ENCODE measurements around the gene CNPY3. TPM values are rescaled to one million over a fixed set of nuclear protein-coding genes. Genes with fewer than 3 reads are reported as not detected.

Gene CNPY3
- polyA plus RNA-seq, 2 donors, result 14.2 to 15.1 TPM

GRCh38 chr6:42962502-42963178 is 33.4 kb downstream of the CNPY3 start:
- peaks cover 8 to 37% of the 10 kb centered on the region in 2 donors for H3K36me3 ChIP-seq (ENCODE audit: control insufficient read depth in 2 of 2, insufficient read depth in 2 of 2, low read length in 1 of 2)
- H3K4me1 ChIP-seq (ENCODE audit: control insufficient read depth in 2 of 2, insufficient read depth in 2 of 2, low read length in 1 of 2), result peaks cover 0 to 6% of the 10 kb centered on the region in 2 donors

GRCh38 chr6:42963179-42963854 is 34.0 kb downstream of the CNPY3 start:
- no peak overlapping the region for H3K27ac ChIP-seq (ENCODE audit: low read depth in 2 of 2, low read length in 1 of 2)
- no peak overlapping the region for H3K4me3 ChIP-seq (ENCODE audit: low read depth in 1 of 2, low read length in 2 of 2)
- no peaks in the 10 kb centered on the region for H3K27me3 ChIP-seq (ENCODE audit: control insufficient read depth in 1 of 2, insufficient read depth in 2 of 2, low read length in 2 of 2)
- no peaks in the 10 kb centered on the region for H3K9me3 ChIP-seq (ENCODE audit: control insufficient read depth in 2 of 2, insufficient read depth in 1 of 2, low read depth in 1 of 2, low read length in 1 of 2)
- H3K36me3 ChIP-seq (ENCODE audit: control insufficient read depth in 2 of 2, insufficient read depth in 2 of 2, low read length in 1 of 2), result peaks cover 8 to 40% of the 10 kb centered on the region in 2 donors
- H3K4me1 ChIP-seq (ENCODE audit: control insufficient read depth in 2 of 2, insufficient read depth in 2 of 2, low read length in 1 of 2), result peaks cover 0 to 6% of the 10 kb centered on the region in 2 donors
- 83 to 84% methylated on average over 12 of the region's 12 CpGs for WGBS, 2 donors

More at GRCh38 chr6:42962502-42963178, 33.4 kb downstream of the CNPY3 start:
- Histone ChIP-seq H3K27me3 (ENCODE audit: control insufficient read depth in 1 of 2, insufficient read depth in 2 of 2, low read length in 2 of 2) (no peaks in the 10 kb centered on the region), H3K4me3 (ENCODE audit: low read depth in 1 of 2, low read length in 2 of 2) (no peak overlapping the region), H3K9me3 (ENCODE audit: control insufficient read depth in 2 of 2, insufficient read depth in 1 of 2, low read depth in 1 of 2, low read length in 1 of 2) (no peaks in the 10 kb centered on the region), H3K27ac (ENCODE audit: low read depth in 2 of 2, low read length in 1 of 2) (no peak overlapping the region)
- WGBS, 2 donors, result 86 to 90% methylated on average over 13 of the region's 13 CpGs

- H3K9me3 ChIP-seq (ENCODE audit: control insufficient read depth in 2 of 2, insufficient read depth in 1 of 2, low read depth in 1 of 2, low read length in 1 of 2), result no peaks in the 10 kb centered on the region
- no peaks in the 10 kb centered on the region for H3K27me3 ChIP-seq (ENCODE audit: control insufficient read depth in 1 of 2, insufficient read depth in 2 of 2, low read length in 2 of 2)
- peaks cover 12 to 46% of the 10 kb centered on the region in 2 donors for H3K36me3 ChIP-seq (ENCODE audit: control insufficient read depth in 2 of 2, insufficient read depth in 2 of 2, low read length in 1 of 2)
- H3K4me3 ChIP-seq (ENCODE audit: low read depth in 1 of 2, low read length in 2 of 2), result no peak overlapping the region
- 80 to 84% methylated on average over 9 of the region's 9 CpGs for WGBS, 2 donors
- no peak overlapping the region for H3K27ac ChIP-seq (ENCODE audit: low read depth in 2 of 2, low read length in 1 of 2)
- peaks cover 0 to 6% of the 10 kb centered on the region in 2 donors for H3K4me1 ChIP-seq (ENCODE audit: control insufficient read depth in 2 of 2, insufficient read depth in 2 of 2, low read length in 1 of 2)
Measured at GRCh38 chr6:42963855-42964605, 34.8 kb downstream of the CNPY3 start.

GRCh38 chr6:42966571-42966970 is 37.3 kb downstream of the CNPY3 start:
- Histone ChIP-seq H3K4me1 (ENCODE audit: control insufficient read depth in 2 of 2, insufficient read depth in 2 of 2, low read length in 1 of 2) (peaks cover 0 to 5% of the 10 kb centered on the region in 2 donors), H3K27ac (ENCODE audit: low read depth in 2 of 2, low read length in 1 of 2) (no peak overlapping the region), H3K27me3 (ENCODE audit: control insufficient read depth in 1 of 2, insufficient read depth in 2 of 2, low read length in 2 of 2) (no peaks in the 10 kb centered on the region), H3K36me3 (ENCODE audit: control insufficient read depth in 2 of 2, insufficient read depth in 2 of 2, low read length in 1 of 2) (peaks cover 16 to 50% of the 10 kb centered on the region in 2 donors), H3K4me3 (ENCODE audit: low read depth in 1 of 2, low read length in 2 of 2) (no peak overlapping the region), H3K9me3 (ENCODE audit: control insufficient read depth in 2 of 2, insufficient read depth in 1 of 2, low read depth in 1 of 2, low read length in 1 of 2) (no peaks in the 10 kb centered on the region)
- WGBS, 2 donors, result 75 to 83% methylated on average over 7 of the region's 7 CpGs

GRCh38 chr6:42967228-42967627 is 37.9 kb downstream of the CNPY3 start:
- Histone ChIP-seq H3K27me3 (ENCODE audit: control insufficient read depth in 1 of 2, insufficient read depth in 2 of 2, low read length in 2 of 2) (no peaks in the 10 kb centered on the region), H3K9me3 (ENCODE audit: control insufficient read depth in 2 of 2, insufficient read depth in 1 of 2, low read depth in 1 of 2, low read length in 1 of 2) (no peaks in the 10 kb centered on the region), H3K4me1 (ENCODE audit: control insufficient read depth in 2 of 2, insufficient read depth in 2 of 2, low read length in 1 of 2) (peaks cover 0 to 5% of the 10 kb centered on the region in 2 donors), H3K36me3 (ENCODE audit: control insufficient read depth in 2 of 2, insufficient read depth in 2 of 2, low read length in 1 of 2) (peaks cover 16 to 50% of the 10 kb centered on the region in 2 donors), H3K27ac (ENCODE audit: low read depth in 2 of 2, low read length in 1 of 2) (no peak overlapping the region), H3K4me3 (ENCODE audit: low read depth in 1 of 2, low read length in 2 of 2) (no peak overlapping the region)
- WGBS, 2 donors, result 91 to 93% methylated on average over 11 of the region's 11 CpGs

GRCh38 chr6:42968126-42968701 is 38.9 kb downstream of the CNPY3 start:
- Histone ChIP-seq H3K27ac (ENCODE audit: low read depth in 2 of 2, low read length in 1 of 2) (no peak overlapping the region), H3K4me3 (ENCODE audit: low read depth in 1 of 2, low read length in 2 of 2) (no peak overlapping the region), H3K27me3 (ENCODE audit: control insufficient read depth in 1 of 2, insufficient read depth in 2 of 2, low read length in 2 of 2) (no peaks in the 10 kb centered on the region), H3K4me1 (ENCODE audit: control insufficient read depth in 2 of 2, insufficient read depth in 2 of 2, low read length in 1 of 2) (peaks cover 0 to 5% of the 10 kb centered on the region in 2 donors), H3K9me3 (ENCODE audit: control insufficient read depth in 2 of 2, insufficient read depth in 1 of 2, low read depth in 1 of 2, low read length in 1 of 2) (no peaks in the 10 kb centered on the region), H3K36me3 (ENCODE audit: control insufficient read depth in 2 of 2, insufficient read depth in 2 of 2, low read length in 1 of 2) (peaks cover 16 to 46% of the 10 kb centered on the region in 2 donors)
- 96 to 98% methylated on average over 12 of the region's 12 CpGs for WGBS, 2 donors

- Histone ChIP-seq H3K36me3 (ENCODE audit: control insufficient read depth in 2 of 2, insufficient read depth in 2 of 2, low read length in 1 of 2) (peaks cover 12 to 42% of the 10 kb centered on the region in 2 donors), H3K9me3 (ENCODE audit: control insufficient read depth in 2 of 2, insufficient read depth in 1 of 2, low read depth in 1 of 2, low read length in 1 of 2) (no peaks in the 10 kb centered on the region), H3K27ac (ENCODE audit: low read depth in 2 of 2, low read length in 1 of 2) (no peak overlapping the region), H3K4me3 (ENCODE audit: low read depth in 1 of 2, low read length in 2 of 2) (no peak overlapping the region), H3K4me1 (ENCODE audit: control insufficient read depth in 2 of 2, insufficient read depth in 2 of 2, low read length in 1 of 2) (peaks cover 0 to 5% of the 10 kb centered on the region in 2 donors), H3K27me3 (ENCODE audit: control insufficient read depth in 1 of 2, insufficient read depth in 2 of 2, low read length in 2 of 2) (no peaks in the 10 kb centered on the region)
- 70 to 81% methylated on average over 4 of the region's 4 CpGs for WGBS, 2 donors
Measured at GRCh38 chr6:42968783-42969182, 39.5 kb downstream of the CNPY3 start.

- H3K27ac ChIP-seq (ENCODE audit: low read depth in 2 of 2, low read length in 1 of 2), result no peak overlapping the region
- H3K27me3 ChIP-seq (ENCODE audit: control insufficient read depth in 1 of 2, insufficient read depth in 2 of 2, low read length in 2 of 2), result no peaks in the 10 kb centered on the region
- peaks cover 0 to 7% of the 10 kb centered on the region in 2 donors for H3K4me1 ChIP-seq (ENCODE audit: control insufficient read depth in 2 of 2, insufficient read depth in 2 of 2, low read length in 1 of 2)
- H3K36me3 ChIP-seq (ENCODE audit: control insufficient read depth in 2 of 2, insufficient read depth in 2 of 2, low read length in 1 of 2), result peaks cover 12 to 38% of the 10 kb centered on the region in 2 donors
- no peak overlapping the region for H3K4me3 ChIP-seq (ENCODE audit: low read depth in 1 of 2, low read length in 2 of 2)
- no peaks in the 10 kb centered on the region for H3K9me3 ChIP-seq (ENCODE audit: control insufficient read depth in 2 of 2, insufficient read depth in 1 of 2, low read depth in 1 of 2, low read length in 1 of 2)
- 92 to 93% methylated on average over 2 of the region's 2 CpGs for WGBS, 2 donors
Measured at GRCh38 chr6:42969431-42969830, 40.2 kb downstream of the CNPY3 start.

- Histone ChIP-seq H3K4me1 (ENCODE audit: control insufficient read depth in 2 of 2, insufficient read depth in 2 of 2, low read length in 1 of 2) (peaks cover 0 to 7% of the 10 kb centered on the region in 2 donors), H3K4me3 (ENCODE audit: low read depth in 1 of 2, low read length in 2 of 2) (no peak overlapping the region), H3K27me3 (ENCODE audit: control insufficient read depth in 1 of 2, insufficient read depth in 2 of 2, low read length in 2 of 2) (no peaks in the 10 kb centered on the region), H3K27ac (ENCODE audit: low read depth in 2 of 2, low read length in 1 of 2) (no peak overlapping the region), H3K9me3 (ENCODE audit: control insufficient read depth in 2 of 2, insufficient read depth in 1 of 2, low read depth in 1 of 2, low read length in 1 of 2) (no peaks in the 10 kb centered on the region), H3K36me3 (ENCODE audit: control insufficient read depth in 2 of 2, insufficient read depth in 2 of 2, low read length in 1 of 2) (peaks cover 12 to 34% of the 10 kb centered on the region in 2 donors)
- WGBS, 2 donors, result 86 to 95% methylated on average over 4 of the region's 4 CpGs
Measured at GRCh38 chr6:42969934-42970333, 40.7 kb downstream of the CNPY3 start.
